Upper lobe of left lung (tissue), 6 donors: ENCODE measurements around the gene AFAP1. TPM values are rescaled to one million over a fixed set of nuclear protein-coding genes. Genes with fewer than 3 reads are reported as not detected.
A peak's percentile ranks its signal among the peaks of the same experiment; 100 is the strongest.

Experiments
- ATAC-seq, 2 donors: fragments of 200-7000 bp; cut with Tn5 transposase; one replicate each; pipeline ENCODE4 v1.9.1; 2022; ENCODE audit warnings: mild to moderate bottlenecking in 2 of 2, moderate library complexity in 2 of 2; ENCODE audit not compliant: low FRiP score in 2 of 2
- DNase-seq, 2 donors: peaks; one replicate each; pipeline ENCODE4 v3.0.0-alpha.2; 2019 to 2020
- H3K27ac ChIP-seq, 4 donors: fragments of 200-600 bp; sonication (generic); one replicate each; pipeline ENCODE4 v1.5.1; 2016 to 2019
- H3K27me3 ChIP-seq, 4 donors: fragments of 200-600 bp; sonication (generic); one replicate each; pipeline ENCODE4 v1.5.1; 2017 to 2019
- H3K36me3 ChIP-seq, 4 donors: fragments of 200-600 bp; sonication (generic); one replicate each; pipeline ENCODE4 v1.5.1; 2016 to 2019
- H3K4me1 ChIP-seq, 4 donors: fragments of 200-600 bp; sonication (generic); one replicate each; pipeline ENCODE4 v1.5.1; 2018 to 2019
- H3K4me3 ChIP-seq, 4 donors: fragments of 200-600 bp; sonication (generic); one replicate each; pipeline ENCODE4 v1.5.1; 2017 to 2019; ENCODE audit warnings: mild to moderate bottlenecking in 2 of 4, moderate library complexity in 1 of 4
- H3K9me3 ChIP-seq, 4 donors: fragments of 200-600 bp; sonication (generic); one replicate each; pipeline ENCODE4 v1.5.1; 2018 to 2019
- EP300 ChIP-seq, 4 donors: sonication (generic); formaldehyde crosslinking; IDR thresholded peaks; one replicate each; pipeline ENCODE4 v1.5.1; 2017; ENCODE audit warnings: antibody characterized with exemption in 4 of 4, control low read depth in 2 of 4
- POLR2A ChIP-seq, 4 donors: fragments of 450-650 bp; IDR thresholded peaks; one replicate each; pipeline ENCODE4 v1.5.1; 2016 to 2017; ENCODE audit warnings: antibody characterized with exemption in 4 of 4, mild to moderate bottlenecking in 2 of 4
- POLR2AphosphoS5 ChIP-seq, 2 donors: sonication (generic); formaldehyde crosslinking; IDR thresholded peaks; one replicate each; pipeline ENCODE4 v1.5.1; 2017; ENCODE audit warnings: antibody characterized with exemption in 2 of 2
- WGBS, 2 donors: methylation state at CpG; one replicate each; pipeline ENCODE4 v1.1.5; 2017 to 2018; 5-methylcytosine and 5-hydroxymethylcytosine counted together
- total RNA-seq, 6 donors: library from RNA; depleted of rRNA in 4 of 6; stranded (reverse); fragments of >200 nt in 4 of 6; gene quantifications; one replicate each; pipeline versions ENCODE4 v1.1.0 to v1.2.1, GENCODE V29; 2016 to 2021
- TF ChIP-seq, protein P1 (sequence below), 6 experiments: fragments of 450-650 bp in 4 of 6; fragments of 200-600 bp in 2 of 6; sonication (generic) in 2 of 6; IDR thresholded peaks; one replicate each; pipeline ENCODE4 v1.5.1; 2016 to 2019; ENCODE audit warnings: antibody characterized with exemption in 6 of 6
- donor health status: DM: no; HTN: no; CAD: no; lungs with moderate emphysema.
- donor health status: DM: no; HTN: yes; CAD: no; lungs with severe emphysema.

AFAP1 gene
- total RNA-seq, 6 donors from 2014 or later: 10.9 to 26.7 (median 19.2) TPM

DNA sequence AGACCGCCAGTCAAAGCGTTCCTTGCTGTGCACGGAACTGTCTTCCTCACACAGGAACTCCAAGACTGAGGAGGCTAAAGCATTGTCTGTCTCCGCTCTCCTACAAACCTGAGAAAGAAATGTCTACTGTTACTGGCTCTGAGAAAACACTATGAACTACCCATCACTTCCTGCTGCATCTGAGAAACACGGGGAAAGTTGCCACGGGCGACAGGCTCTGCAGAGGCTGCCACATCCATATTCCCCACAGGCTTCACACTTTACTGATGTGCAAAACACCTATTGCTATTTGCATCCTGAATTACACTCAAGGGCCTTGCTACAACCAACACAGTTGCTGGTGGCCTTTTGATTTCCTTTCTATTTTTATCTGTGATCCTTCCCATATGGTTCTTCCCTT lies 59.0 kb downstream of the AFAP1 start:
- Histone ChIP-seq H3K27ac (no peak overlapping the region), H3K4me1 (peaks cover 0 to 13% (median 4%) of the 10 kb centered on the region in 4 donors), H3K27me3 (no peaks in the 10 kb centered on the region), H3K36me3 (no peaks in the 10 kb centered on the region), H3K4me3 (no peak overlapping the region), H3K9me3 (no peaks in the 10 kb centered on the region)
- TF ChIP-seq EP300 (IDR thresholded peaks at IDR 0.05) (no peak), POLR2AphosphoS5 (IDR thresholded peaks at IDR 0.05) (no peak), POLR2A (IDR thresholded peaks at IDR 0.05) (no peak)
- TF ChIP-seq, protein P1, sequence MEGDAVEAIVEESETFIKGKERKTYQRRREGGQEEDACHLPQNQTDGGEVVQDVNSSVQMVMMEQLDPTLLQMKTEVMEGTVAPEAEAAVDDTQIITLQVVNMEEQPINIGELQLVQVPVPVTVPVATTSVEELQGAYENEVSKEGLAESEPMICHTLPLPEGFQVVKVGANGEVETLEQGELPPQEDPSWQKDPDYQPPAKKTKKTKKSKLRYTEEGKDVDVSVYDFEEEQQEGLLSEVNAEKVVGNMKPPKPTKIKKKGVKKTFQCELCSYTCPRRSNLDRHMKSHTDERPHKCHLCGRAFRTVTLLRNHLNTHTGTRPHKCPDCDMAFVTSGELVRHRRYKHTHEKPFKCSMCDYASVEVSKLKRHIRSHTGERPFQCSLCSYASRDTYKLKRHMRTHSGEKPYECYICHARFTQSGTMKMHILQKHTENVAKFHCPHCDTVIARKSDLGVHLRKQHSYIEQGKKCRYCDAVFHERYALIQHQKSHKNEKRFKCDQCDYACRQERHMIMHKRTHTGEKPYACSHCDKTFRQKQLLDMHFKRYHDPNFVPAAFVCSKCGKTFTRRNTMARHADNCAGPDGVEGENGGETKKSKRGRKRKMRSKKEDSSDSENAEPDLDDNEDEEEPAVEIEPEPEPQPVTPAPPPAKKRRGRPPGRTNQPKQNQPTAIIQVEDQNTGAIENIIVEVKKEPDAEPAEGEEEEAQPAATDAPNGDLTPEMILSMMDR (IDR thresholded peaks at IDR 0.05): no peak
- no peak for ATAC-seq
- WGBS, 2 donors: 82 to 83% methylated on average over 7 of the region's 7 CpGs
- no peak for DNase-seq

DNA sequence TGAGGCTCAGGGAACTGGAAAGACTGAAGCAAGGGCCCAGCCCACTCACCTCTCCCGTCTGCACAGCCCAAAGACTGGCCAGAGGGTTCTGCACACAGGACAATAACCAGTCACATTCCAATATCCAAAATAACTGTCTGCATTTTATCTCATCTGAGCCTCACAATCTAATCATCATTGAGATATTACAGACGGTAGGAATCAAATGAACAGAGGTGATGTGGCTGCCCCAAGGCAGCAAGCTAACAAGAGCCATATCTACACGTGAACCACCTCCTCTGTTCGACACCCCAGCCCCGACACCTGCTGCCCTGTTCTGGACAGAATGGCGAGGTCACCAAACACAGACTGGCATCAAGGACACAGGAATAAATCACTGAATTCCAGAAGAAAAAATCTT lies 60.5 kb downstream of the AFAP1 start:
- no peaks in the 10 kb centered on the region for H3K27me3 ChIP-seq
- H3K4me3 ChIP-seq: no peak overlapping the region
- H3K27ac ChIP-seq: no peak overlapping the region
- TF ChIP-seq EP300 (IDR thresholded peaks at IDR 0.05): no peak
- no peak for TF ChIP-seq POLR2AphosphoS5 (IDR thresholded peaks at IDR 0.05)
- TF ChIP-seq, protein P1 (IDR thresholded peaks at IDR 0.05): no peak
- no peaks in the 10 kb centered on the region for H3K36me3 ChIP-seq
- DNase-seq: no peak
- H3K4me1 ChIP-seq: peaks cover 0 to 13% (median 4%) of the 10 kb centered on the region in 4 donors
- no peaks in the 10 kb centered on the region for H3K9me3 ChIP-seq
- WGBS, 2 donors: 83 to 92% methylated on average over 6 of the region's 6 CpGs
- no peak for ATAC-seq

DNA sequence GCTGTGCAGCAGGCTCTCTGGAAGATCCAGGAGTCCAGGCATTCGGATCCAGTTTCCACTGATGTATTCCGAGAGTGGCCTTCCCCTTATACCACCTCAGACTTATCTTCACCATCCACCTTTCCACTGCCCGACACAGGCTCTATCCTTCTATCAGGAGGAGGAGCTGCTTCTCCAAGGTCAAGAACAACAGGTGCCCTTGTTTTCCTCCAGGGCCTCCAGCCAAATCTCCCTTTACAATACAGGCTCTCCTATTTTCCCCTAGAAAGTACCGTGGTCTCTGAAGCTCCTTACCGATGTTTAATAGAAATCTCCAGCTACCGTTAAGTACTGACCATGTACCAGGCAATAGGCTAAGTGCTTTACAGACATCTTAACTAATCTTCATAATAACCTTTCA lies 61.3 kb downstream of the AFAP1 start:
- ATAC-seq (no peak), DNase-seq (no peak)
- 75 to 81% methylated on average over 6 of the region's 6 CpGs for whole genome bisulfite sequencing, 2 donors
- no peak overlapping the region for H3K4me3 ChIP-seq
- TF ChIP-seq EP300 (IDR thresholded peaks at IDR 0.05) (no peak), POLR2AphosphoS5 (IDR thresholded peaks at IDR 0.05) (no peak), POLR2A (IDR thresholded peaks at IDR 0.05) (no peak)
- TF ChIP-seq, protein P1 (IDR thresholded peaks at IDR 0.05): no peak
- peaks cover 0 to 13% (median 4%) of the 10 kb centered on the region in 4 donors for H3K4me1 ChIP-seq
- H3K27me3 ChIP-seq: no peaks in the 10 kb centered on the region
- no peaks in the 10 kb centered on the region for H3K36me3 ChIP-seq
- no peaks in the 10 kb centered on the region for H3K9me3 ChIP-seq
- H3K27ac ChIP-seq: no peak overlapping the region

DNA sequence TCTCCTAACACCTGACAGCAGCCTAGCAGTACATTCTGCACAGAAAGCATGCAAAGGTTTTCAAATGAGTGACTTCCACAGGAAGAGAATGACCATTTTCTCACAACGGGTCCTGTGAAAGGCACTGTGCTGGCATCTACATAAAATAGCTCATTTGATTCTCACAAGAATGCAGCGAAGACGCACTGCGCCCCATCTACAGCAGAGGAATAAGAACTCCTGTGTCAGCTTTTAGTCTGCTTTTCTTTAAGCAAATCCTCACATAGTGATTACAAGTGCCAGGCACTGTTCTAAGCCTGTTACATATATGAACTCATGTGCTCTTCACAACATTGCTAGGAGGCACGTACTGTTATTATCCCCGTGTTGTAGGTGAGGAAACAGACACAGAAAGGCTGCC lies 62.5 kb downstream of the AFAP1 start:
- 82 to 85% methylated on average over 6 of the region's 6 CpGs for WGBS, 2 donors
- H3K36me3 ChIP-seq: no peaks in the 10 kb centered on the region
- ATAC-seq: no peak
- no peaks in the 10 kb centered on the region for H3K9me3 ChIP-seq
- H3K4me1 ChIP-seq: peaks cover 0 to 13% (median 4%) of the 10 kb centered on the region in 4 donors
- DNase-seq: no peak
- TF ChIP-seq POLR2AphosphoS5 (IDR thresholded peaks at IDR 0.05) (no peak), POLR2A (IDR thresholded peaks at IDR 0.05) (no peak), EP300 (IDR thresholded peaks at IDR 0.05) (no peak)
- TF ChIP-seq, protein P1 (IDR thresholded peaks at IDR 0.05): no peak
- no peaks in the 10 kb centered on the region for H3K27me3 ChIP-seq
- no peak overlapping the region for H3K4me3 ChIP-seq
- H3K27ac ChIP-seq: peak overlapping the region in 1 of 4 donors; percentile 42

DNA sequence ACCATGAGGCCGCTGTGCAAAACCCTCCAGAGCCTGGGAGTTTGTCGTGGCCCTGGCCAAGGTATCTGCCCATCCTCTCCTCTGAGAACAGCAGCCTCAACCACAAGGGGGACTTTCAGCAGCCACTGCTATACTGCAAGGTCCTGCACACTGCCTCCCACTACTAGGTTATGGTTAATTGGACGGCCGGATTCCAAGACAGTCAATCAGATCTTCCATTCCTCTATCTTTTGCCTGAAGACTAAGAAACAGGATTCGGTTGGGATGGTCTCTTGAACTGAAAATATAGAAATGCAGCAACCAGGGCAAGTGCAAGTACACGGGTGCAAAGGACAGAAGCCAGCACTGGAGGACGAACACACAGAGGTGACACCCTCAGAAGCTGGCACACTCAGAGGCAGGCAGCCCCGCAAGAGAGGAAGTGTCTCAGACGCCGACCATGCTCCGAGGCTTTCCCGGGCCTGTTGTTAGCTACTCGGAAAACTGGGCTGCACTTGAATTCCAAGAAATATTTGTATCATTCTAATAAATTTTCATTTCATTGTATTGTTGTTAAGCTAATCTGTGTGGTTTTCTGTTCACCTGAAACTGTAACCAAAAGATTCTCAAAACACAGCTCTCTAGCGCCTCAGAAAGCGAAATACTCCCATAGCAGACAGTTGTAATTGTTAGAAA lies 63.3 kb downstream of the AFAP1 start:
- H3K36me3 ChIP-seq: no peaks in the 10 kb centered on the region
- H3K27ac ChIP-seq: peak overlapping the region in 1 of 4 donors; percentile 42
- peaks cover 0 to 13% (median 4%) of the 10 kb centered on the region in 4 donors for H3K4me1 ChIP-seq
- ATAC-seq (no peak), DNase-seq (no peak)
- H3K9me3 ChIP-seq: no peaks in the 10 kb centered on the region
- no peak overlapping the region for H3K4me3 ChIP-seq
- no peaks in the 10 kb centered on the region for H3K27me3 ChIP-seq
- TF ChIP-seq EP300 (IDR thresholded peaks at IDR 0.05) (no peak), POLR2A (IDR thresholded peaks at IDR 0.05) (no peak)
- 53% methylated on average over 15 of the region's 15 CpGs for WGBS, 2 donors
